HG02642 (cell line): ENCODE measurements around the gene IL1RAP.

Experiments used
- ATAC-seq: cut with Tn5 transposase; IDR thresholded peaks from one replicate; pipeline ENCODE4 v1.9.1; 2021; ENCODE audit warnings: mild to moderate bottlenecking; ENCODE audit not compliant: unreplicated experiment, poor library complexity

The IL1RAP gene

GRCh38 chr3:190601622-190602021, 87.7 kb downstream of the IL1RAP start:
- ATAC-seq: no peak

DNA sequence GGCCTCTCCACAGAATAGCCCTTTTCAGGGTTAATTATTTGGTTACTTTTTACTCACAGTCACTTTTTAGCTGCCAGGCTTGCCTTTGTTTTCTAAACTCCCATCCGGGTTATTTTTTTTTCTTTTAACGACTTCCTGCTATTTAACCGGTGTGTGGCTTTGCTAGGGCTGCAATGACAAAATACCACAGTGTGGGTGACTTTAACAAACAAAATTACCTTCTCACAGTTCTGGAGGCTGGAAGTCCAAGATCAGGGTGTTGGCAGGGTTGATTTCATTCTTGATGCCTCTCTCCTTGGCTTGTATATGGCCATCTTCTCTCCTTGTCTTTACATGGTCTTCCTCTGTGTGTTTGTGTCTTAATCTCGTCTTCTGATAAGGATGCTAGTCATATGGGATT, 91.5 kb downstream of the IL1RAP start:
- ATAC-seq: no peak

DNA sequence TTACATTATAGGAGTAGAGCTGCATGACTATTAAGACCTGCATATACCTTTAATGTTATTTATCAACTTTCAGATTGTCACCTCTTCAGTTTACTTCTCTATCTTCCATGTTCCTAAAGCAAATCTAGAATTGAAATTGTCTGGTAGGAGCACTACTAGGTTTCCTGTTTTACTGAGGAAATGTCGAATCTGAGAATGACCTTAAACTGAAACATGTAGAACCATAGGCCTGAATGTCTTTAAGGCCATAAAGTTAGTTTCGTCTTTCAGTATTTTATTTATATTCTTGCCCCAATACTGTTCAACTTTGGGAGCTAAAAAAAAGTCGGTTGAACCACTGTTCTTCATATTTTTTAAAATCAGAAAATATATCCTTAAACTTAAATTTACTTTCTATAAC, 92.7 kb downstream of the IL1RAP start:
- no peak for ATAC-seq

DNA sequence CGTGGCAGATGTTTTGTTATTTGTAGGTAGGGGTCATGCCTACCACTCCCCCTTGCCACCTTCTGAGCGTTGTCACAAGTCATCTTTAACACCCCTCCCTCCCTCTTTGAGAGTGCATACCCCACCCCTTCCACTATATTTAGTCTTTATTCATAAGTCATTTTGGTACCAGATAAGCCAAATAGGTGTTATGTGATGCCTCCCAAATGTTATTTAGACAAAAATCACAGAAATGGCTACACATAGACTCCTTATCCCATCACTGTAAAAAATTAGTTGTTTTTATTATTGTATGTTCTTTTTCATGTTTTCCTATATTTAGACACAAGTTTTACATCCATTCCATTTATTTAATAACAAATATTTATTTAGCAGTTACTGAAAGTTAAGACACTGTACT, 93.1 kb downstream of the IL1RAP start:
- no peak for ATAC-seq

GRCh38 chr3:190608850-190609589, 95.1 kb downstream of the IL1RAP start:
- ATAC-seq: no peak

- no peak for ATAC-seq
These were observed 100.6 kb downstream of the IL1RAP start for GRCh38 chr3:190614226-190615059.

GRCh38 chr3:190615060-190615384, 101.1 kb downstream of the IL1RAP start:
- ATAC-seq: no peak

GRCh38 chr3:190615607-190616006, 101.7 kb downstream of the IL1RAP start:
- no peak for ATAC-seq

- ATAC-seq: no peak
These were observed 102.8 kb downstream of the IL1RAP start for GRCh38 chr3:190616637-190617036.

DNA sequence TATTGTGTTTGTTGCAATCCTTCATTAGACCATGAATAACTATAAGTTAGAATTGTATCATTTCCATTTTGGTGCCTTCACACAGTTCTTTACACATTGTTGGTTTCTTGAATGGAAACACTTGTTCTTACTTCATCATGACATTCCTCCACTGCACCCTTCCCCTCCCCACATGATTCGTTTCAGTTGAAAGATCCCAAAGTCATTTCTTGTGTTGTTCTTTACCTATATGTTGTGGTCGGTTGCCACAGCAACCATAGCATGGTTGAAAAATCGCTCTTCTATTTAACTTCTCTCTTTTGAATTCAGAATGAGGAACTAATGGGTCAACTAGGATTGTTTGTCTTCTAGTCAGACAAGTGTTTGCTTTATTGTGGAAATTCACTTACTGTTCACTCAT, 103.3 kb downstream of the IL1RAP start:
- peak; percentile 63 for ATAC-seq

GRCh38 chr3:190618330-190619030, 104.6 kb downstream of the IL1RAP start:
- no peak for ATAC-seq

DNA sequence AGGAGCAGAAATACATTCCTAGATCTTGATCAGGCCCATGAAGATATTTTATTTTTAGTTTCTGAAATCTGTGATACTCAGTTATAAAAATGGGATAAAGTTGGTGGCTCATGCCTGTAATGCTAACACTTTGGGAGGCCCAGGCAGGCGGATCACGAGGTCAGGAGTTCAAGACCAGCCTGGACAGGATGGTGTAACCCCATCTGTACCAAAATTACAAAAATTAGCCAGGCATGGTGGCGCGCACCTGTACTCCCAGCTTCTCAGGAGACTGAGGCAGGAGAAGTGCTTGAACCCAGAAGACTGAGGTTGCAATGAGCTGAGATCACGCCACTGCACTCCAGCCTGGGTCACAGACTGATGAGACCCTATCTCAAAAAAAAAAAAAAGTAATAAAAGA, 105.5 kb downstream of the IL1RAP start:
- ATAC-seq: no peak

DNA sequence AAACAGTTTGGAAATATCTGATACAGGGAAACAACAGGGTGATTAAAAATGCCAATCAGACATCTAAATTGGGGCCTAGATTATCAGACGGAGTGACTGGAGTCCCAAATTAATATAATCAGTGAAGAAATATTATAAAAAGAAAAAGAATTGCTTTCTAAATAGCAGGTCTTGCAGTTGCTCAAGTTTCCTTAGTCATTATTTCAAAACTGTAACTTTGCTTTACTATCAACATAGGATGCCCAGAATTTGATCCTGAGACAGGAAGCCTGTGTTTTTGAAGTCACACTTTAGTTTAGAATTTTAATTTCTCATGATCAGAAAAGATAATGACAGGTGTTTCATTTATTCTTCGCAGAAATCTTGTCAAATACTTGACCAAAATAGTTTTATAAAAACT, 105.9 kb downstream of the IL1RAP start:
- no peak for ATAC-seq

DNA sequence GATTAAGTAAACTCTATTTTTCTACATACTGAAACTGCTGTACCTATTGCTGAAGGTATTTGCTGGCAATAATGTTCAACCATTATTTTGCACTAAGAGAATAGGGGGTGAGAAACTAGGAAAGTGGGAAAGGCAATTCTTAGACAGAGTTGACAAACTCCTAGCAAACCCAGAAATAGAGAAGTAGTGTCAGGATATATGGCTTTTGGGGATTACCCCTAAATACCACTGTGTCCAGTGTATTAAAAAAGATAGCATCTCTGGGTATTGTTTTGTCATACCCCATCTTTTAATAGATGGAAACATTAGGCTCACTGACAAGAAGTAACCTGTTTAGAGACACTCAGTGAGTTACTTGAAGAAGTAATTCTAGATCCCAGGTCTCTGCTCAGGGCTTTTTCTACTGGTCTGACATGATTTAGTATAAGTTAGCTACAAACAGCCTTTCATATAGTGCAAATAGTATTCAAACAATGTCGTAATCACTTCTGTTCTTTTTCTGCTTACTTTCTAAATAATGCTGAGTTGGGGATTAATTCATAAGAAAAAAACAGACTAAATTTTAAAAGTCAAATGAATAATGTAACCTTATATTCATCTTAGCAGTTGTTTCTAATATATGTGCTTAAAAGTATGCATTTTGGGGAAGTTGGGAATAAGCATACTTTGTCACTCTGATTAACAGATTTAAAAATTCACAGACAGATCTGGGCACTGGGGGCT, 107.2 kb downstream of the IL1RAP start:
- no peak for ATAC-seq

DNA sequence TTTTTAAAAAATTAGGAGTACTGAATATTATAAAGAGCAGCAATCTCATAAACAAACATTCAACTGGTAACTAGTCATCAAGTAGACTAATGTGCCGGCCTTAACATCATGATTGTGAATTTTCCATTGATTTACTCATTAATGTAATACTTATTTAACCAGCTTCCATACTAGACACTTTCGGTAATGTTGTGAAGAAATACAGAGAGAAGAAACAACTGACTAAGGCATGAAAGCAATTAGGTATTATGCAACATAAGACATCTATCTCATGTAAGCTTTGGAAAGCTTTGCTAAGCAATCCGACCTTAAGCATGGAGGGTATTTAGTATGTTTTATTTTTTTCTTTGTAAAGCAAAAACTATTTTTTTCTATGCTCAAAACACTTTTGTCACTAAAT, 108.0 kb downstream of the IL1RAP start:
- no peak for ATAC-seq

DNA sequence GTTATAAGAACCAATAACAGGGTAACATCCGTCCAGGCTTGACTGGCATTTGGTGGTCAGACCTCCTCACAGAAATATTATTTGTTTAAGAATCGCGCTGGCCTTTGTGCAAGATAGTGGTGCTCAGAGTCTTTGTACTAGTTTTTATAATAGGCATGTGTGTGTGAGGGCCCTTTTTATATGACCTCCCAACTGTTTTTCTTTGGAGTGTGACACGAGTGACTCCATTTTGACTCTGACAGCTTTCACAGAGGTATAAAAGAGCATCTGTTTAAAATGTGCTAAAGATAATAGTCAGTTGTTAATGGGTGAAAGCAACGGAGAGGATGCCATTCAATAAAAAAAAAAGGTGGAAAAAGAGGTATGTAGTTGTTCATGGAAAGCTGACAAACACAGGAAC, 110.4 kb downstream of the IL1RAP start:
- no peak for ATAC-seq

DNA sequence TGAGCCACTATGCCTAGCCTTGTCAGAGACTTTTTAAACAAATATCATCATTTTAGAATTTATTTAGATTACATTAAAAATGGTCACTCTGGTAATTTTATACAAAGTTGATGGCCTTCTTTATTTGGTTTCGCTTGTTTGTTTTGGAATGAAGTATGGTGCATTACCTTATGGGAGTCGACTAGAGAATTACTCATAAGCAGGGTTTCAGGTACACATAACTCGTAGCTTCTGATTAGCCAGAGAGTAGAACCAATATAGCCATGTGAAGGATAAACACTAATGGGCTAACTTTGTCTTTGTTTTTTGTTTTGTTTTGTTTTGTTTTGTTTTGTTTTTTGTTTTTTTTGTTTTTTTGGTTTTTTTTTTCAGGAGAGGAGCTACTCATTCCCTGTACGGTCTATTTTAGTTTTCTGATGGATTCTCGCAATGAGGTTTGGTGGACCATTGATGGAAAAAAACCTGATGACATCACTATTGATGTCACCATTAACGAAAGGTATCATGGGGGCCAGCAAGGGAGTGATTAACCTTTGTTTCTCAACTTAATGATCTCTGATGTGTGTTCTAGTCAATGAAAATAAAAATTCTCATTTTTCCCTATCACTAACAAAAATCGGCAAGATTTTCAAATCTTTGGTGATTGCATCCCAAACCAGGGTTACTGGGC, 113.2 kb downstream of the IL1RAP start:
- no peak for ATAC-seq

DNA sequence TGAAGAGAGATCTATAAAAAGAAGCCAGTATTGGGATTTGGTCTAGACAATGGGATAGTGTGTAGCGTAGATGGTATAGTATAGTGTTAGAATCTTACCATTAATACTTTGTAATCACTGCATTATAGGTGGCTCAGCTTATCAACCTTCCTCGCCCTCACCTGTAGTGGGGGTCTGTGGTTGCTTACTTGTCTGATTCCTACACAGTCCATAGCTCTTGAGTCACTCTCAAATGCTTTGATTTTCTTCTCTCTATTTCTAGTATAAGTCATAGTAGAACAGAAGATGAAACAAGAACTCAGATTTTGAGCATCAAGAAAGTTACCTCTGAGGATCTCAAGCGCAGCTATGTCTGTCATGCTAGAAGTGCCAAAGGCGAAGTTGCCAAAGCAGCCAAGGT, 115.2 kb downstream of the IL1RAP start:
- no peak for ATAC-seq

DNA sequence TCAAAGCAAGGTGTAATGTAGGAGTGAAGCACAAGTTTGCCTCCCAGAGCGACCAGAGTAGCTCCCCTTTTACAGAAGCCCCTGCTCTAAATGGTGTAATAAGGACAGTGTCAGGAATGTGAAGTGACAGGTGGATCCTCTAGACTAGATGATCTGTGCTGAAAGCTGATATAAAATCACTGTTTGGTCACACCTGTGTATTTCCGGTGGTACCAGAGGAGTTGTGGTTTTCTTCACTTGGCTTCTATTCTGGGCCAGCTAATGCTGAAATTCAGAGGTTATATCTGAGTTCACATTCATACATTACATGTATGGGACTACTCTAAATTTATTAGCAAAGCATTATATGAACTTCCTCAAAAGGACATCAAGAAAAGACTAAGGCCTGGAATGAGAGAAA, 117.4 kb downstream of the IL1RAP start:
- no peak for ATAC-seq

- no peak for ATAC-seq
These were observed 127.7 kb downstream of the IL1RAP start for GRCh38 chr3:190641564-190641963.
